Activated T-cell treated with anti-CD3 and anti-CD28 coated beads for 24 hours (primary cell): ENCODE data around the gene MLH3.

Experiments used
- DNase-seq: peaks from one replicate; pipeline ENCODE4 v3.0.0-alpha.2; 2020; ENCODE audit warnings: low read depth

MLH3 gene

GRCh38 chr14:74984236-74985027 is 66.8 kb downstream of the MLH3 start:
- no peak for DNase-seq

- DNase-seq, result no peak
Observed at GRCh38 chr14:74983343-74983742, 67.9 kb downstream of the MLH3 start.

DNA sequence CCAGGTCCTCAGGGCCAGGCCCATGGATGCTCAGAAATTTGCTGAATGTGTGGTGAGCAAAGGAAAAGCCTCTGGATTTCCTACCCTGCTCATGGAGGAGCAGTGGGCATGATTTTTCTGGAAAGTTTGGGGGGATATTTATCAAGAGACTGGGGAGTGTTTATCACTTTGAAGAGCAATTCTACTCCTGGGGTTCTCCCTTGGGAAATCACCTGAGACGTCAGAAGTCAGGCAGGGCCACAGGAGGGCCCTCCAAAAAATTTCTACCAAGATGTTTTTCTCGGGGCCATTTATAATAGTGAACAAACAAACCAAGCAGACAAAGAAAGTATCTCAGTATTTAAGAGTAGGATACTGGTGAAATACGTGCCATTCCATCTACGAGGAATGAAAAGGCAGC is 68.6 kb downstream of the MLH3 start:
- DNase-seq, result no peak

DNA sequence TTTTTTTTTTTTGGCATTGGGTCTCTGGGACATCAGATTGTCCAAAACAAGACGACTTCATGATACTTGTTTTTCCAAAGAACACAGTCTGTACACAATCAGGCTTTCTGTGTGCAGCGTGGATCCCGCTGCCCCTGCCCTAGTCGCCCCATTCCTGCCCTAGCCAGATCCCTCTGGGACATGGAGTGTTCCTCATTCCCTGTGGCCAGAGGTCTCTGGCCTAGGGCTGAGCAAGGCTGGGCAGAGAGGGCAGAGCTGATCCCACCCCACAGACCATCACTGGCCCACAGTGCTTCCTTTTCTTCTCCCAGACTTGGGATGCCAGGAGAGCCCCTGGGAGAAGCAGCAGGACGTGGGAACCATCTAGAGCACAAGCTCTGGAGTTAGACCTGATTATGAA is 69.4 kb downstream of the MLH3 start:
- no peak for DNase-seq

DNA sequence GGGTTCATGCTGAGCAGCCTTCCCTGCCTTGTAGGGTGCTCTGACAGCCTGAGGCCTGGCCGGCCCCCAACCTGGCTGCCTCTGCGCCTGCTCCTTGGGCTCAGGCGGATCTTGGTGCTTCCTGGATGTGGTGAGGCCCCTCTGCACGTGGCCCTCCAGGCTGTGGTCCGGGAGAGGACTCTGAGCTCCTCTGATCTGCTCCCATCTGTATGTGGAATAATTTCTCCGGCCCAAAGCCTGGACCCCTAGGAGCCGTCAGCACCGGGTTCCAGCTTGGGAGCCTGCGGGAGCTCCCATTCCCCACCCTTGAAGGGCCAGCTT is 69.8 kb downstream of the MLH3 start:
- DNase-seq, result no peak

DNA sequence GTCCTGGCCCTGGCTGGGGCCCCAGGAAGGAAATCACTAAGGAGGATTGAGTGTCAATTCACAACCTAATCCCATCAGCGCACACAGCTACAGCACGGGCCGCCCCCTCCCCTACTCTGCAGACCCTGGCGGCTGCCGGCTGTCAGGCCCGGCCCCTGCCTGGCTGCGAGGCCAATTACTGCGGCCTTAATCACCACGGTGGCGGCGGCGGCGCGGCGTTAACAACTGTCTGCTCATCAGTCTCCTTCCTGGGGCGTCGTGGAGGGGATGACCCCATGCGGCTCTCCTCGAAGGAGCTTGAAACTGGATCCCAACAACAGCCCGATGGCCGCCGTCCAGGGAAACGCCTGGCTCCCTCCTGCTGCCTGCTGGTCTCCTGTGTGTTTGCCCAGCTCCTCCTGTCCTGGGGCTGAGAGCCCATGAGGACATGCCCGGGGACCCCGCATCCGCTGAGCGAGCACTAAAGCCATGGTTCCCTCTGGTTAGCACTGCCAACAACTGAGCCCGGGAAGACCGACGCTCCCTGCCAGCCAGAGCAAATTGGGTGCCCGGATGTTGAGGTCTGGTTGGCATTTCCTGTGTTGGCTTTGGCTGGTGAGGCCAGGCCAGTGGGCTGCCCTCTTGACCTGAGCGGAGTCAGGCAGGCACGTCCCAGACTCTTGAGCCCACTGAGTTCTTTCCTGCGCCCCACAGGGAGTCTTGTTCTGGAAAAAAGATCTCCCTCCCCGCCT is 70.4 kb downstream of the MLH3 start:
- no peak for DNase-seq

DNA sequence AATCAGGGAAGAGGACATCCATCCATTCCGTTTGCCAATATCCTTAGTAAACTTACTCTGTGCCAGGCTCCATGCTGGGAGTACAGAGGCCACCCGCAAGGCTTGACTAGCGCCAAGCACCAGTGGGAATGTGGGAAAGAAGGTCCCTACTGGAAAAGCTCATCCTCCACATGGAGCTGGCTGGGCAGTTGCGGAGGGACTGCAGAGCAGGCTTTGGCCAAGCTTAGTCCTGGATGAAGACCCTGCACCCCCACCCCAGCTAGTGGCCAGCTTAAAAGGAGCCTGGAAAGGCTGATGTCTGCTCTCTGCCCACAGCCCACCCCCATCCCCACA is 70.9 kb downstream of the MLH3 start:
- DNase-seq, result no peak

DNA sequence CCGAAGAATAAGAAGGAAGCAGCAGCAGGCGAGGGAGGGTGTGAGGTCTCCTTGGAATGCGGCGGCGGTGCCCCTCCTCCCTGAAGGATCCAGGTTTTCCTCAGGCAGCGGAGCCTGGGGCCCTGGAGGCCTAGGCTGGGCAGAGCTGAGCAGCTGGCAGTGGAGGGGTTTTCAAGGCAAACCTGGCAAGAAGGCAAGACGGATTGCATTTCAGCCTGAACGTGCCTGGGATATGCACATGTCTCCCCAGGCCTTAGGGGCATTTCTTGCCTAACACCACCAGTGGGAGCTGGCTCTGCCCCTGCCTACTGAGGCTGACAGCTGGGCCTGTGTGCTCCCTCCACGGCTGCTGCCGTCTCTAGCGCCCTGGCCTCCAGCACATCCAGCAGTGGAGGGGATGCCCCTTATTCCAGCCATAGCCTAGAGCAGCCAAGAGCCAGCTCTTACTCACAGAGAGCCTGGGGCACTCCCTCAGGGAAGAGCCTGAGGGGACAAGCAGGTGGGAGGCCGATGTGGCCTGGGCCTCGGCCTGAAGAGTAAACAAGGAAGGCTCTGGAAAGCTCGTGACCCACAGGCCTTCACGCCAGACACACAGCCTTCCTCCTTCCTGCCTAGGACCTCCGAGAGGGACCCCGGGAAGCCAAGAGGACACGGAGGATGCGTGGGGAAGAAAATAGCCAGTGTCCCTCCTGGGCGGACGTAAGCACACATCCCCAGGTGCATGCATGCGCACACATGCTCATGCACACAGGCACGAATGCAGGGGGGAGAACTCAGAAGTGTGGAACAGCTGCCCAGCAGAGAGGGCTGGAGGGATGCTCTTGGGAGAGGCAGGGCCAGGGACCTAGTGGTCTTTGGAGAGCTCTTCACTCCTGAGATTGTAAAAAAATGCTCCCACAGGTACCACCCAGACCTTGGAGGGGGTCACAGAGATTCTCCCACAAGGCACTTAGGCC is 71.5 kb downstream of the MLH3 start:
- no peak for DNase-seq

DNA sequence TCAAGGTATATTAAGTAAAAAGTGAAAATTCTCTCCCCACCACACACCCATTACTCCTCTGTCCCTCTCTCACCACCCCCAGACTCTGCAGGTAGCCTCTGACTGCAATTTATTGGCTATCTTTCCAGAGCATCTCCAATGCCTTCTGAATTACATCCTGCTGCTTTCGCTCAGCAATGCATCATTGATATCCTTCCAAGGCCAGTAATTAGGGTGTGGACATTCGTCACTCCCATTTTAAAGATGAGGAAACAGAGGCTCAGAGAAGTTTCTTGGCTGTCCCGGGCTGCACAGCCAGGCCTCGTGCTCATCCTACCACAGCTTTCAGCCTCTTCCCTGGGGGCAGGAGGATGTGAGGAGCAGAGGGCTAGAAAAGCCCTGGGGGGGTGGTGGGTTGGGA is 72.2 kb downstream of the MLH3 start:
- DNase-seq, result no peak

DNA sequence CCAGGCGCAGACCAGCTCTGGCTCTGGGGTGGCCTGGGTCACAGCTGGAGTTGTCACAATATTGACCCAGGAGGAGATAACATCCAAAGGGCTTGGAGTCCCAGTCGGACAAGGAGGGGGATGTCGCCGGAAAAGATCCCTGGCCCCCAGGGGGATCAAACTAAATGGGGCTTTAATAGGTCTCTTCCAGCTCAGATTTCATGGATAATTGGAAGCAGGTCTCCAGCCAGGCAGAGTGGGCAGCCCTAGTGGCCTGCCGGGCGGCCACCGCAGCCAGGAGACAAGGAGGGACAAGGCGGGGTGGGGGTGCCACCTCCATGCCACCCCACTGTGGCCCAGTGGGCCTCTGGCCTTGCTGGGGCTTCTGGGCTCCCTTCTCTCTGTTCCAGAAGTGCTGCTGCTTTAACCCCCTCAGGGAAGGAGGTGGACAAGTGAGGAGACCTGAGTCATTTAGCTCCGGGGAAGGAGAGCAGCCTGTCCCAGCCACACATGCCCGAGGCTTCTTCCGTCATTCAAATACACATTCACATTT is 72.8 kb downstream of the MLH3 start:
- DNase-seq, result no peak

GRCh38 chr14:74977901-74978385 is 73.3 kb downstream of the MLH3 start:
- DNase-seq, result no peak

GRCh38 chr14:74977164-74977900 is 73.9 kb downstream of the MLH3 start:
- no peak for DNase-seq

- DNase-seq, result no peak
Observed at GRCh38 chr14:74976264-74977113, 74.8 kb downstream of the MLH3 start.

- DNase-seq, result no peak
Observed at GRCh38 chr14:74975059-74975810, 76.0 kb downstream of the MLH3 start.

DNA sequence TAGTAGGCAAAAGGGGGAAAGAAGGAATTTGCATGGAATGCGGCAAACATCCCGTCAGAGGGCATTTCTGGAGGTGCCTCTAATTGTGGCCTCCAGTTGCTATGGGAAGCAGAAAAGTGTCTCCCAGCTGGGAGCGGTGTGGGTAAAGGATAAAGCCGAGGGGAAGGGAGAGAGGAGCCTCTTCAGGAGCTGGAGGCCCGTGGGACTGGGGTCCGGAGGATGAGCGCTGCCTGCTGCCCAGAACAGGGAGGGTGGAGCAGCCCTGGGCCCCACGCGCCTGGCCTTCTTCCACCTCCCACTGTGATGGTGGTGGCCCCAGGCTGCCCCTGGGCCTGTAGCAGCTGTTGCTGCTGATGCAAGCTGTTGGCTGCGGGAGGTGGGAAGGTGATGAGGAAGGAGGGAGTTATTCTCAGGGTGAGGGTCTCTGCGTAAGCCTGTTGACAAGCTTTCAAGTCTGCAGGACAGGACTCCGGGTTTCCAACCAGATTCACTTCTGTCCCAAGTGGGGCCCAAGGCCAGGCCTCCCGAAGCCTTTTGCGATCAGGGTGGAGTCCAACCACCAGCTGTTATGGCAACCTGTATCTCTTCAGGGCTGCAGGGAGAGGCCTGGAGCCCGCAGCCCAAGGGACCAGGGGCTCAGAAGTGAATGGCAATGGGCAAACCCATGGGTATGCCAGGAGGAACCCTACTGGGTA is 76.8 kb downstream of the MLH3 start:
- no peak for DNase-seq

DNA sequence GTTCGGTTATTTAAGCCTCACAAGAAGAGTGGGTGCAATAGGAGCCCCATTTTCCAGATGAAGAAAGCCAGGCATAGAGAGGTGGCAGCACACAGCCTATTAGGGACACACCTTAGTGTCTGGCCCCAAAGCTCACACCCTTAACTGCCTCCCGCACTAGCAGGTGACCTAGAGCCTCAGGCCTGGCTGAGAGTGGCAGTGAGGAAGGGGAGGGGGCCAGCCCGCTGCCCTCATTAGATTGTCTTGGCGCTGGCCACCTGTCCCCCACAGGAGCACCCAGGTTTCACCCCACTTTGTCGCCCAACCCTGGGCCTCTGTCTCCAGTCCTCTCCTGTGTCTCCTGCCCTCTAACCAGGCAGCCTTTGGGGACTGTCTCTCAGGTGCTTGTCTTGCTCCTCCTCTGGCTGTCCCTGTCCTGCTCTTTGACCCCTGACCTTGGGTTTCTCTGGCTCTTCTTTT is 77.3 kb downstream of the MLH3 start:
- DNase-seq, result no peak

DNA sequence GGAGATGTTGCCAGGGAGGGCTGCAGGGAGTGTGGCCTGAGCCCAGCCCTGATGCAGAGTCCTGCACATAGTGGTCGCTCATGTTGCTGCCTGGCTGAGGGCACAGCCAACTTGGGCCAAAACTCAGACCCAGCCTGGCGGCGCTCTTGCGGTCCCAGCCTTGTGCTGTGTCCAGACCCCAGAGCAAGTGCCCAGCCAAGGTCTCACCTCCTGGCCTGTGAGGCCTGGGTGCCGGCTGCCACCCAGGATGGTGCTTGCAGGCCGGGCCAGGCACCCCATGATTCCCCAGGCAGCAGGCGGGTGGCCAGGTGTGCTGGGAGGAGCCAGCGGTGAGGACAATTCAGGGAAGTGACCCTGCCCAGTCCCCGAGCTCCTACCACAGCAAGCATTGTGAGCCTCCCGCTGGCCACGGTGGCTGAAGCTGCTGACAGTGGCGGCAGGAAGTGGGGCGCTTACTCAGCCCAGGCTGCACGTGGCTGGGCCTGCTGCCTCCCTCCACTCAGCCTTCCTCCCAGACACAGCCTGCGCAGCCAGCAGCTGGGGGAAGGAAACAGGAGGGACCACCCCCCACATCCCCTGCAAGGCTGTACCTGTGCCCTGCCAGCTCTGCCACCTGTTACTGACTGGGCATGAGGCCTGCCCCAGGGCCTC is 78.1 kb downstream of the MLH3 start:
- peak; percentile 11 for DNase-seq

DNA sequence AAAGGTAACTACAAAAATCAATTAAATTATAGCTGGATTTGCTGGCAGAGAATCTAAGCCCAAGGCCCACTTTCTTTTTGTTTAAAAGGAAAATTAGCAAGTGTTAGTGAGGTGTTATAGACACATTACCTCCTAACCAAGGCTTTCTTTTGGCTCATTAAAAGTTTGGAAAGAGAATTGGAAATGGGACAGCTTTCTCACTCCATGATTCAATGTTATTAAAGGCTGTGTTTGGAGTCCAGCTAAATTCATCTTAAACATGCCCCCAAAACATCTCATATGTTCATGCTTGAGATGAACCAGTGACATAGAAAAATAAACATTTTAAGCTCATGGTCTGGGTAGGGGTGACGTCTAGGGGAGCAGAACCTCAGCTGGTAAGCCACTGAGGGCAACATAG is 82.5 kb downstream of the MLH3 start:
- no peak for DNase-seq
